HEK293T (cell line): ENCODE results near the gene SEMA7A.

Experiments
- BHLHE40 ChIP-seq: fragments of 450-650 bp; IDR thresholded peaks from 2 replicates; pipeline ENCODE4 v1.6.1; 2016; ENCODE audit warnings: mild to moderate bottlenecking, moderate library complexity, borderline replicate concordance
- FOXM1 ChIP-seq: fragments of 450-650 bp; IDR thresholded peaks from 2 replicates; pipeline ENCODE4 v1.6.1; 2017; ENCODE audit warnings: mild to moderate bottlenecking, borderline replicate concordance
- NFRKB ChIP-seq: fragments of 450-650 bp; IDR thresholded peaks from 2 replicates; pipeline ENCODE4 v1.6.1; 2016; ENCODE audit warnings: mild to moderate bottlenecking, moderate library complexity
- SUZ12 ChIP-seq: fragments of 450-650 bp; IDR thresholded peaks from 2 replicates; pipeline ENCODE4 v1.6.1; 2016; ENCODE audit warnings: mild to moderate bottlenecking
- TF ChIP-seq, protein P1 (sequence below): fragments of 450-650 bp; IDR thresholded peaks from 2 replicates; pipeline ENCODE4 v1.6.1; 2016

DNA sequence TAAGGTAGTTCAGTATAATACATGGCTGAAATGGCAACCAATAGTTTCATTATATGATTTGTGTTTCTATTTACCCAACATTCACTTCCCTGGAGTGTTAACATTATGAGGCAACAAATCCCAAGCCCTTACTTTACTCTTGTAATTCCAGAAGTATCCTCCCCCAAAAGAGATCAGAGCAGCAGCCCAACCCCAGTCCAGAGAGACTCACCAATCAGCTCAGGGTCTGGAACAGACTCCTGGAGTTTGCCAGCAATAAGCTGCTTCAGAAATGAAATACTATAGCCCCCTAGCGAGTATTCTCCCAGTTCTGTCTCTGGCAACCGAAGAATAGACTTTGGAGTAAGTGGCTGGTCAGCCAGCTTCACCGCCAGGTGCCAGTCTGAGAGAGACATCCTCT lies 24.7 kb upstream of the SEMA7A start:
- TF ChIP-seq BHLHE40 (no peak), FOXM1 (no peak), NFRKB (no peak), SUZ12 (no peak)
- TF ChIP-seq, protein P1, sequence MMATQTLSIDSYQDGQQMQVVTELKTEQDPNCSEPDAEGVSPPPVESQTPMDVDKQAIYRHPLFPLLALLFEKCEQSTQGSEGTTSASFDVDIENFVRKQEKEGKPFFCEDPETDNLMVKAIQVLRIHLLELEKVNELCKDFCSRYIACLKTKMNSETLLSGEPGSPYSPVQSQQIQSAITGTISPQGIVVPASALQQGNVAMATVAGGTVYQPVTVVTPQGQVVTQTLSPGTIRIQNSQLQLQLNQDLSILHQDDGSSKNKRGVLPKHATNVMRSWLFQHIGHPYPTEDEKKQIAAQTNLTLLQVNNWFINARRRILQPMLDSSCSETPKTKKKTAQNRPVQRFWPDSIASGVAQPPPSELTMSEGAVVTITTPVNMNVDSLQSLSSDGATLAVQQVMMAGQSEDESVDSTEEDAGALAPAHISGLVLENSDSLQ: no peak
